Right lobe of liver (tissue), 4 donors: ENCODE measurements around the gene MMP24OS.

Experiments
- POLR2A ChIP-seq: fragments of 450-650 bp; IDR thresholded peaks from one replicate; pipeline ENCODE4 v1.6.1; 2017; ENCODE audit warnings: antibody characterized with exemption, mild to moderate bottlenecking
- TF ChIP-seq, protein P1 (sequence below), 4 donors: fragments of 200-600 bp in 3 of 4; fragments of 450-650 bp in 1 of 4; IDR thresholded peaks; one replicate each; pipeline versions ENCODE4 v1.5.1 to v1.8.0; 2016 to 2022; ENCODE audit warnings: antibody characterized with exemption in 4 of 4, mild to moderate bottlenecking in 2 of 4
- donor health status: DM: no; HTN: no; CAD: no.
- donor health status: DM: no; HTN: no; CAD: no.
- donor health status: DM: no; HTN: yes; CAD: no.

- TF ChIP-seq, protein P1, sequence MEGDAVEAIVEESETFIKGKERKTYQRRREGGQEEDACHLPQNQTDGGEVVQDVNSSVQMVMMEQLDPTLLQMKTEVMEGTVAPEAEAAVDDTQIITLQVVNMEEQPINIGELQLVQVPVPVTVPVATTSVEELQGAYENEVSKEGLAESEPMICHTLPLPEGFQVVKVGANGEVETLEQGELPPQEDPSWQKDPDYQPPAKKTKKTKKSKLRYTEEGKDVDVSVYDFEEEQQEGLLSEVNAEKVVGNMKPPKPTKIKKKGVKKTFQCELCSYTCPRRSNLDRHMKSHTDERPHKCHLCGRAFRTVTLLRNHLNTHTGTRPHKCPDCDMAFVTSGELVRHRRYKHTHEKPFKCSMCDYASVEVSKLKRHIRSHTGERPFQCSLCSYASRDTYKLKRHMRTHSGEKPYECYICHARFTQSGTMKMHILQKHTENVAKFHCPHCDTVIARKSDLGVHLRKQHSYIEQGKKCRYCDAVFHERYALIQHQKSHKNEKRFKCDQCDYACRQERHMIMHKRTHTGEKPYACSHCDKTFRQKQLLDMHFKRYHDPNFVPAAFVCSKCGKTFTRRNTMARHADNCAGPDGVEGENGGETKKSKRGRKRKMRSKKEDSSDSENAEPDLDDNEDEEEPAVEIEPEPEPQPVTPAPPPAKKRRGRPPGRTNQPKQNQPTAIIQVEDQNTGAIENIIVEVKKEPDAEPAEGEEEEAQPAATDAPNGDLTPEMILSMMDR (IDR thresholded peaks at IDR 0.05): no peak
- TF ChIP-seq POLR2A: peak; percentile 14
Measured at GRCh38 chr20:35263532-35264341, 14.2 kb downstream of the MMP24OS start.
